ENCODE measurements around the gene ATG13. TPM values are rescaled to one million over a fixed set of nuclear protein-coding genes. Genes with fewer than 3 reads are reported as not detected.

ATG13 gene
- total and polyA plus RNA-seq, 12 donors, result 31.0 to 177 (median 88.8) TPM

- intact Hi-C loops (cut with DNase I), result no loop called here
- Histone ChIP-seq H3K4me3 (peak overlapping the region in 1 of 4 donors; percentile 36), H3K27ac (peak overlapping the region; percentile 37 to 74 (median 62)), H3K9me3 (replicated peaks in 1 of 3) (no peaks in the 10 kb centered on the region), H3K4me1 (replicated peaks in 1 of 2) (peaks cover 29 to 51% of the 10 kb centered on the region in 2 donors), H3K36me3 (replicated peaks in 1 of 2) (no peaks in the 10 kb centered on the region), H3K27me3 (no peaks in the 10 kb centered on the region)
- TF ChIP-seq CTCF (IDR thresholded peaks at IDR 0.05) (no peak), POLR2A (IDR thresholded peaks at IDR 0.05) (peak in 1 of 2 donors; percentile 25)
- peak in 3 of 7 donors; percentile 32 to 52 (median 47) for DNase-seq
- 23 to 44% (median 33%) methylated on average over 11 of the region's 11 CpGs for WGBS, 4 donors
These were observed 26.4 kb upstream of the ATG13 start for GRCh38 chr11:46590740-46591605.

DNA sequence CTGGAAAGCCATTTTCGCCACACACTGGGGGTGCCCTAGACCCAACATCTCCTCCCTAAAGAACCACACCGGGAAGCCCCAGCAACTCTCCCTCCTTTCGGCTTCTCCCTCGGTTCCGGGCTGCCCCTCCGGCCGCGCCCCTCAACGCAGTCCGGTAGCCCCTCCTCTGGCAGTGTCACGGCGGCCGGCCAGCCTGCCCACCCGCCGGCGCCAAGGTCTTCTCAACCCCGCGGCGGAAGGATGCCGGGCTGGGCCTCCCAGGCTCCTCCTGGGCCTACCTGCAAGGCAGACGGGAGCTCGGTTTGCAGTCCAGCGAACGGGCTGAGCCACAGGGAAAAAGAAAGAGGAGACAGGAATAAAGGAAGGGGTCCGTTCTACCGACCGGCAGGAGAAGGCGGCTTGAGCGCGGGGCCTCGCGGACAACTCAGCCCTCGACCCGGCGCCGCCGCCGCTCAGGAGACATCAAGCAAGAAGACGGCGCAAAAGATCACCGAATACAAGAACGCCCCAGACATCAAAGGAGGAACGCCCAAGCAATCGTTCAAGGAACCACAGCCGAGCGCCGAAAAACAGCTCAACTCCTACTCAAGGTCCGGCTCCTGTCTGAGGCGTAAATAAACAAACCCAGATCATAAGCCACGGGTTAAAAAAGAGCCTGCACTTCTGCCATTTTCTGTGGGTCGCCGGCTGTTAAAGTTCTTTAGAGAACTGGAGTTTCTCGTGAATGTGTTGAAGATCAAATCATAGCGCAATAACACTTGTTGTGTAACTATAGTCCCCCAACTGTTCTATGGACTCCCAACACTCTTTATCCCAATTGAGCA lies 23.6 kb upstream of the ATG13 start, which contains the start of gene AMBRA1:
TSS of gene AMBRA1 (minus strand) at position 474 of the 824 bp plus-strand sequence. CDS start 45,643 bp downstream, outside the sequence.
- TF ChIP-seq CTCF (IDR thresholded peaks at IDR 0.05) (no peak), POLR2A (IDR thresholded peaks at IDR 0.05) (peak in 1 of 2 donors; percentile 89)
- Histone ChIP-seq H3K4me1 (replicated peaks in 1 of 2) (peaks cover 31 to 58% of the 10 kb centered on the region in 2 donors), H3K36me3 (replicated peaks in 1 of 2) (no peaks in the 10 kb centered on the region), H3K27me3 (no peaks in the 10 kb centered on the region), H3K4me3 (peak within 1 kb of the TSS; percentile 65 to 95 (median 83)), H3K9me3 (replicated peaks in 1 of 3) (no peaks in the 10 kb centered on the region), H3K27ac (peak within 1 kb of the TSS; percentile 66 to 93 (median 87))
- intact Hi-C loops (cut with DNase I), result no loop called here
- peak; percentile 88 to 95 (median 92) for DNase-seq
- WGBS, 4 donors, result 1 to 2% (median 2%) methylated on average over 47 to 54 of the region's 54 CpGs

GRCh38 chr11:46594374-46594700 lies 23.0 kb upstream of the ATG13 start:
- no peaks in the 10 kb centered on the region for H3K9me3 ChIP-seq (replicated peaks in 1 of 3)
- no peak for DNase-seq
- no peaks in the 10 kb centered on the region for H3K27me3 ChIP-seq
- H3K4me1 ChIP-seq (replicated peaks in 1 of 2), result peaks cover 37 to 57% of the 10 kb centered on the region in 2 donors
- H3K36me3 ChIP-seq (replicated peaks in 1 of 2), result no peaks in the 10 kb centered on the region
- WGBS, 4 donors, result 26 to 43% (median 34%) methylated on average over 3 of the region's 3 CpGs
- H3K4me3 ChIP-seq, result peak overlapping the region in 2 of 4 donors; percentile 65 to 94
- intact Hi-C loops (cut with DNase I), result no loop called here
- peak overlapping the region; percentile 10 to 93 (median 87) for H3K27ac ChIP-seq
- TF ChIP-seq CTCF (IDR thresholded peaks at IDR 0.05) (no peak), POLR2A (IDR thresholded peaks at IDR 0.05) (no peak)

- TF ChIP-seq CTCF (IDR thresholded peaks at IDR 0.05), result no peak
- TF ChIP-seq POLR2A (IDR thresholded peaks at IDR 0.05), result no peak
- intact Hi-C loops (cut with DNase I), result no loop called here
These were observed 22.6 kb upstream of the ATG13 start for GRCh38 chr11:46594785-46595184.

More at GRCh38 chr11:46594785-46595184, 22.6 kb upstream of the ATG13 start:
- Histone ChIP-seq H3K27me3 (no peaks in the 10 kb centered on the region), H3K27ac (no peak overlapping the region), H3K4me3 (no peak overlapping the region), H3K4me1 (replicated peaks in 1 of 2) (peaks cover 39 to 57% of the 10 kb centered on the region in 2 donors), H3K36me3 (replicated peaks in 1 of 2) (no peaks in the 10 kb centered on the region), H3K9me3 (replicated peaks in 1 of 3) (no peaks in the 10 kb centered on the region)
- WGBS, 4 donors, result 91 to 92% (median 92%) methylated on average over 10 of the region's 10 CpGs
- no peak for DNase-seq

All from adrenal gland (tissue), 12 donors.